ENCODE data around the gene SYNGR2.

SYNGR2 gene

DNA sequence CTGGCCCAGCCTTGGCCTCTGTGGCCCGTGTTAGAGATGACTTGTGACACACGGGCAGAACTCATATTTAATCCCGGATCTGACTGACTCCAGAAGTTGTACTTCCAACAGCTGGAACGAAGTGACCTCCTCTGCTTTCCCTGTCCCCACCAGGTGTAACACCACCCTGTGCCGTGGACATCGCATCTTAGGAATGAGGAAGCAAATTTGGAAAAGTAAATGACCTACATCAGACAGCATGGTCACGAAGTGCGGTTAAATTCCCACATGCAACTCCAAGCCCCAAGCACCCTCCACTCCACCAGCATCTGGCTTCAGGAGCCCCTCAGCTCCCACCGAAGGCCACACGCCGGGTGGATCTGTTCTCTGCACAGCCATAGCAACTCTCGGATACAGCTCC, 15.5 kb downstream of the SYNGR2 start:
- H3K27me3 Mint-ChIP-seq: no peaks in the 10 kb centered on the region
- H3K9me3 Mint-ChIP-seq: no peaks in the 10 kb centered on the region
- DNase-seq (no peak), ATAC-seq (no peak)
- H3K27ac Mint-ChIP-seq: no peak overlapping the region
- H3K4me1 Mint-ChIP-seq: peaks cover 36% of the 10 kb centered on the region
- H3K36me3 Mint-ChIP-seq (ENCODE audit: low read depth): peaks cover 48% of the 10 kb centered on the region
- no peak overlapping the region for H3K4me3 Mint-ChIP-seq

DNA sequence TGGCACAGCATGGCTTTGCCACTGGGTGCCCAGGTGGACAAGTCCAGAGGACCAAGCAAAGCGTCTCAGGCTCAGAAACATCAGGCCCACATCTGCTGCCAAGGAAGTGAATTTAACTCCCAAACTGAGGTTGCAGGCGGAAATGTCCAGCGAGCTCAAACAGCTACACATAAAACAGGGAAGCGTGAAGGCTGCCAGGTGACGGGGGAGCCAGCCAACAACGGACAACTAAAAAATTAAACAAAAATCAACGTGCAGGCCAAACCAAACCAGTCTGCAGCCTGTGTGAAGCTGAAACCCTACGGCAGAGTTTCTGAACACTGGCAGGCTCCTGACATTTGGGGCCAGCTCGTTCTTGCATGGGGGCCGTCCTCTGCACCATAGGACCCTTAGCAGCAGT, 16.0 kb downstream of the SYNGR2 start:
- no peaks in the 10 kb centered on the region for H3K27me3 Mint-ChIP-seq
- H3K27ac Mint-ChIP-seq: no peak overlapping the region
- DNase-seq (no peak), ATAC-seq (no peak)
- H3K4me3 Mint-ChIP-seq: no peak overlapping the region
- H3K36me3 Mint-ChIP-seq (ENCODE audit: low read depth): peaks cover 45% of the 10 kb centered on the region
- H3K4me1 Mint-ChIP-seq: peaks cover 36% of the 10 kb centered on the region
- no peaks in the 10 kb centered on the region for H3K9me3 Mint-ChIP-seq

DNA sequence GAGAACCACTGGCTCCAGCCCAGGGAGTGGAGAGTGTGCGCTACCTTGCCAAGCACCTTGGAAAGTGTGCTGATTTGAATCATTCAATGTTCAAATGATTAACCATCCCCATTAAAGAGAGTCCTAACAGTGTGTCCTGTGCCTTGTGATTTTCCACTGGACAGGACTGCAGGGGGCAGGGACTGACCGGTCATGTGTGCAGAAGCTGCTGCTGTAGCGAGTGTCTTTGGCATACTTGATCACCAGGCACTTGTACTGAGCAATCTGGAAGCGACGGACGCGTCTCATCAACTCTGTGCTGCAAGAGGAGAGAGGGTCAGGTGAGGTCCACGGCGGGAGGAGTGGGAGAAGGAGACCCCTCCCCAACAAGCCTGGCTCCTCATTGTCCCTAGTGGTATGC, 16.5 kb downstream of the SYNGR2 start:
- no peaks in the 10 kb centered on the region for H3K9me3 Mint-ChIP-seq
- peaks cover 32% of the 10 kb centered on the region for H3K4me1 Mint-ChIP-seq
- peaks cover 39% of the 10 kb centered on the region for H3K36me3 Mint-ChIP-seq (ENCODE audit: low read depth)
- no peaks in the 10 kb centered on the region for H3K27me3 Mint-ChIP-seq
- peak overlapping the region; percentile 84 for H3K4me3 Mint-ChIP-seq
- H3K27ac Mint-ChIP-seq: peak overlapping the region; percentile 53
- no peak for ATAC-seq
- no peak for DNase-seq

DNA sequence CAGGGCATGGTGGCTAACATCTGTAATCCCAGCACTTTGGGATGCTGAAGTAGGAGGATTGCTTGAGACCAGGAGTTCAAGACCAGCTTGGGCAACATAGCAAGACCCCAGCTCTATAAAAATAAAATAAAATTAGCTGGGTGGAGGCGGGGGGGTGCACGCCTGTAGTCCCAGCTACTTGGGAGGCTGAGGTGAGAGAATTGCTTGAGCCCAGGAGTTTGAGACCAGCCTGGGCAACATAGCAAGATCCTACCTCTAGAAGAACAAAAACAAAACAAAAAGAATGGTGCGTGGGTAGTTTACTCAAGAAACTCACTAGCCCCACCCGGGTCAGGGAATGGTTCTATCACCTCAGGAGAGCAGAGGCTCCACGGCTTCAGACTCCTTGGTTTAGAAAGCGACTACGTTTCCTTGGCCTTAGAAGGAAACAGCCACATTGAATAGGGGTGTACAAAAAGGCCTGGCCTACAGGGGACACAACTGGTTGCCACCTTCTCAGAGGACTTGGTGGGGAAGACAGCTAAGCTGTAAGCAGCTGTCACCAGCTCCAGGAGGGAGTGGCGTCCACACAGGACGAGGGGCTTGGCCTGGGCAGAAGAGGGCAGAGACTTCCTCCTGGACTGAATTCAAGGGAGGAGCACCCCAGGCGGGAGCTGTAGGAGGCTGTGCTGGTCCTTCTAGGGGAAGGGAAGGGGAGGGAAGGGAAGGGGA, 17.8 kb downstream of the SYNGR2 start:
- peak overlapping the region; percentile 77 for H3K27ac Mint-ChIP-seq
- H3K36me3 Mint-ChIP-seq (ENCODE audit: low read depth): peaks cover 32% of the 10 kb centered on the region
- DNase-seq (peak; percentile 20), ATAC-seq (peak; percentile 7)
- H3K4me3 Mint-ChIP-seq: peak overlapping the region; percentile 84
- no peaks in the 10 kb centered on the region for H3K27me3 Mint-ChIP-seq
- H3K9me3 Mint-ChIP-seq: no peaks in the 10 kb centered on the region
- peaks cover 26% of the 10 kb centered on the region for H3K4me1 Mint-ChIP-seq

DNA sequence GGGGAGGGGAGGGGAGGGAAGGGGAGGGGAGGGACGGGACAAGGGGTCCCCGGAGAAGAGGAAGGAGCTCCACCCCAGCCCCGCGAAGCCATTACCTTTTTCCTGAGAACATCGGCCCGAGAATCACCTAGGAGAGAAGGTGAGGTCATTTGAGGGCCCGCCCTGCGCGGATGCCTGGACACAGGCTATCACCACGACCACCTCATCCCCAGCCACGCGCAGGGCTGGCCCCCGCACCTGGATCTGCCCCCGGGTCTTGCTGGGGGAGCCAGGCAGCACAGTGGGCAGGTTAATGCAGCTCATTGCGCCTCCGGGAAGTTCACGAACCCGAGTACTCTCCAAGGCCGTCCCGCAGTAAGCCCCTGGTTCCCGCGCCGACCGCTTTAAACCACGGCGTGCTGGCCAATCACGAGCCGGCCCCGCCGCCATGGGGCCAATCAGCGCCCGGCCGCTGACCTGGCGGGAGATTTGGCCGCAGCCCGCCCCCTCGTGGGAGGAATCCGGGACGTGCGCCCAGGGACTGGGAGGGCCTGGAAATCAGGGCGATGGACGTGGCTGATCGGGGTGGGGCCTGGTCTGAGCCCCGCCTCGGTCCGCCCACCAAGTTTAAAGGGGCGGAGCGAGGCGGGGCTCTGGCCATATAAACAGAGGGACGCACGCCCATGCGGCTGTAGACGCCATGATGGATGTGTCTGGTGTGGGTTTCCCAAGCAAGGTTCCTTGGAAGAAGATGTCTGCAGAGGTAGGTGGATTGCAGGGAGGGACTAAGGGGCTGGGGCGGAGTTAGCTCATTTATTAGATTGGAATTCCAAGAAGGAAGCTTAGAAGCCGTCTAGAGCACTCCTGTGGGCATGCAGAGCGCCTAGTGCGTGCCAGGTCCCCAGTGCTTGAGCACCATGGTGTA, 18.6 kb downstream of the SYNGR2 start, which contains the start of the genes AFMID and TK1:
Gene AFMID, plus strand, starts transcription at position 671 of the 904 bp plus-strand sequence. Its CDS starts 9 bp downstream, at position 680.
Gene TK1, minus strand, starts transcription at position 361 of the 904 bp plus-strand sequence. Its CDS starts 58 bp downstream, at position 303.
- peaks cover 28% of the 10 kb centered on the region for H3K36me3 Mint-ChIP-seq (ENCODE audit: low read depth)

DNA sequence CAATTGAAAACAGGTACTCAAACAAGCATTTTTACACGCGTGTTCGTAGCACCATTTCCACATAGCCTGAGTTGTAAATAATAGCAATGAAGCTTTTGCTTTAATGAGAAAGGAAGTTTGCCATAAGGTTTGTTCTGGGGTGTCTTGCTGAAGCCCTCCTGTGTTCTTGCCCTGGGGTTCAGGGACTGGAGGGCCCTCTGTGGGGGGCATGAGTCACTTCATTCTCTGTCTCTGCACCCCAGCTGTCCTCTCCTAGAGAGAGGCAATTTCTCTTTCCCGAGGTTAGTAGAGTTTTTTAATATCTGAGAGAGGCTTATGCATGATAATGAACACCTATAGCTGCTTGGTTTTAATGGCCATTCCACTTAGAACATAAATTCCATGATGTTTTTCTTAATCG, 28.3 kb downstream of the SYNGR2 start:
- H3K27me3 Mint-ChIP-seq: no peaks in the 10 kb centered on the region
- peaks cover 19% of the 10 kb centered on the region for H3K36me3 Mint-ChIP-seq (ENCODE audit: low read depth)
- no peaks in the 10 kb centered on the region for H3K9me3 Mint-ChIP-seq
- no peak overlapping the region for H3K27ac Mint-ChIP-seq
- peaks cover 4% of the 10 kb centered on the region for H3K4me1 Mint-ChIP-seq
- no peak for DNase-seq
- no peak overlapping the region for H3K4me3 Mint-ChIP-seq
- ATAC-seq: no peak

More for the DNA sequence above, 18.6 kb downstream of the SYNGR2 start, which contains the start of the genes AFMID and TK1:
- Mint-ChIP-seq H3K4me1 (peaks cover 26% of the 10 kb centered on the region), H3K27ac (peak within 1 kb of the TSS; percentile 79), H3K27me3 (no peaks in the 10 kb centered on the region), H3K4me3 (peak within 1 kb of the TSS; percentile 84), H3K9me3 (no peaks in the 10 kb centered on the region)
- peak; percentile 98 for DNase-seq
- peak; percentile 97 for ATAC-seq

DNA sequence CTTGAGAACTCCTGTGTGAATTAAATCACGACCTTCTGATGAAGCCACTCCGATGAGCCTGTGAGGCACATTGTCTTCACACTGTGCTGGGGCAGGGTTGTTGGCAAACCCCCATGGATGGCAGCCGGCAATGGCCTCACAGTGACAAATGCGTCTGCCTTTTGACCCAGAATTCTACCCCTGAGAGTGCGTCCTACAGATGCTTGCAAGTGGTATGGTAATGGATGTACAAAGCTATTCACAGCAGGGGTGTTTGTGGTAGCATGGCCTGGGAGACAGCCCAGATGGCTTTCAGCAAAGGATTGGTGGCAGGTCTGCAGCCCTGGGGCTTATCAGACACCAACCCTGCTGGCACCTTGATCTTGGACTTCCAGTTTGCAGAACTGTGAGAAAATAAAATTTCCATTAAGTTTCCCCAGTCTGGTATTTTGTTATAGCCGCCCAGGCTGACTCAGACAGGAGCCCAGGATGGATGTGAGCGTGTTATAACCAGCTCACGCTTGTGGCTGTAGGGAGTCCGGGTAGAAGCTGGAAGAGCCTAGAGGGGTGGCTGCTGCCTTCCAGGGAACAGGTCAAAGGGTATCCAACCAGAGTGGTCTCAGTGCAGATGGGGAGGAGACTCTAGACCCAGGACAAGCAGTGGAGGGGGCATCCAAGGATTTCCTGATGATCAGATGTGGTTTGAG, 28.9 kb downstream of the SYNGR2 start:
- DNase-seq (no peak), ATAC-seq (no peak)
- Mint-ChIP-seq H3K4me3 (no peak overlapping the region), H3K27me3 (no peaks in the 10 kb centered on the region), H3K36me3 (ENCODE audit: low read depth) (peaks cover 19% of the 10 kb centered on the region), H3K27ac (no peak overlapping the region), H3K4me1 (peaks cover 4% of the 10 kb centered on the region), H3K9me3 (no peaks in the 10 kb centered on the region)

DNA sequence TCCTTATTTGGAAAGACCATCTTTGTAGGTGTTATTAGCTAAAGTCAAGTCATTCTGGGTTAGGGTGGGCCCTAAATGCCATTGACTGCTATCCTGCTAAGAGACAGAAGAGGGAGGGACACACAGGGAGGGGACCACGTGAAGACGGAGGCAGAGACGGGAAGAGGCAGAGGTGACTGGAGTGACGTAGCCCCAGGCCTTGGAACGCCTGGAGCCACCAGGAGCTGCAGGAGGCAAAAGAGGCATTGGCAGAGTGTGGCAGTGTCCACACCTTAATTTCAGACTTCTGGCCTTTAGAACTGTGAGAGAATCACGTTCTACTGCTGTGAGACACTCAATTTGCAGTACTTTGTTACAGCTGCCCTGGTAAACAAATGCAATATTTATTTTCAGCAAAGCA, 32.1 kb downstream of the SYNGR2 start:
- H3K4me1 Mint-ChIP-seq: peaks cover 4% of the 10 kb centered on the region
- no peaks in the 10 kb centered on the region for H3K27me3 Mint-ChIP-seq
- ATAC-seq (no peak), DNase-seq (no peak)
- H3K9me3 Mint-ChIP-seq: no peaks in the 10 kb centered on the region
- H3K4me3 Mint-ChIP-seq: no peak overlapping the region
- peaks cover 11% of the 10 kb centered on the region for H3K36me3 Mint-ChIP-seq (ENCODE audit: low read depth)
- H3K27ac Mint-ChIP-seq: no peak overlapping the region

DNA sequence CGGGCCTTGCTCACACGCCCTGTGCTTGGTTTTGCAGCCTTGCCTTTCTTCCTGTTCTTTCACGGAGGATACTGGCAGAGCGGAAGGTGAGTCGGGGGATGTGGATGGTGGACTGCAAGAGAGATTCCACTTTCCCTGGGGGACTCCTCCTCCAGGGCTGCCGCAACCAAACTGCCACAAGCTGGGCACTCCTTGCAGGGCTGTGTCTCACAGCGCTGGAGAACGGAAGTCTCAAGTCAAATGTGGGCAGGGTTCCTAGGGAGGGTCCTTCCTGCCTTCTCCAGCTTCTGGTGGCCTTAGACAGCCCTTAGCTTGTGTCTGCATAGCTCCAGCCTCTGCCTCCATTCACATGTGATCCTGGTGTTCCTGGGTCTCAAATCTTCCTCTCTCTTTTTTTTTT, 34.3 kb downstream of the SYNGR2 start:
- H3K27me3 Mint-ChIP-seq: no peaks in the 10 kb centered on the region
- ATAC-seq (no peak), DNase-seq (no peak)
- H3K36me3 Mint-ChIP-seq (ENCODE audit: low read depth): peaks cover 3% of the 10 kb centered on the region
- H3K4me3 Mint-ChIP-seq: no peak overlapping the region
- H3K27ac Mint-ChIP-seq: no peak overlapping the region
- peaks cover 4% of the 10 kb centered on the region for H3K4me1 Mint-ChIP-seq
- H3K9me3 Mint-ChIP-seq: no peaks in the 10 kb centered on the region

DNA sequence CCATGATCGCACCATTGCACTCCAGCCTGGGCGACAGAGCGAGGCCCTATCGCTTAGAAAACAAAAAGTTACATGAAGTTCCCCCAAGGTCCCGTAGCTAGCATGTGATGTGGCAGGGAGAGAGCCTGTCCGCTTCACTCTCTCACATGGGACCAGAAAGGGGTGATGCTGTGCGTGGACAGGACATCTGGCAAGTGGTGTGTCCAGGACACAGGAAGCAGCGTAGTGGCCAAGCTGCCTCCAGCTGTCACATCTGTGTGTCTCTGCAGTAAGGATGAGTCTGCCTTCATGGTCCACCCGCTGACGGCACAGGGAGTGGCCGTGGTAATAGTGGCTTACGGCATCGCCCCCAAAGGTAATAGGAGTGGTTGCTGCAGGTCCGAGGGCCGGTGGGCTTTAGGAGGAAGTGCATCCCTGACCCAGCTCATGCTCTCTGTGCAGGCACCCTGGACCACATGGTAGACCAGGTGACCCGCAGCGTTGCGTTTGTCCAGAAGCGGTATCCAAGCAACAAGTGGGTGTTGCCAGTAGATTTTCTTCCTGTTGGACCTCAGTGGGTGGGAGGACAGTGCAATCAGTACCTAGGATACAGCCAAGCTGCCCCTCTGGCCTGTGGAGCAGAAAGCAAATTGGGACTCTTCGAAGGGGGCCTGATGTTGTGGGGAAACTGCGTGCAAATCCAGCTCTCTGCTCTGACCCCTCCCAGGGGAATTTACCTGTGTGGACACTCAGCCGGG, 36.2 kb downstream of the SYNGR2 start:
- Mint-ChIP-seq H3K9me3 (no peaks in the 10 kb centered on the region), H3K27me3 (no peaks in the 10 kb centered on the region), H3K4me1 (no peaks in the 10 kb centered on the region), H3K4me3 (no peak overlapping the region), H3K27ac (no peak overlapping the region), H3K36me3 (ENCODE audit: low read depth) (peaks cover 1% of the 10 kb centered on the region)
- ATAC-seq: no peak
- DNase-seq: no peak

DNA sequence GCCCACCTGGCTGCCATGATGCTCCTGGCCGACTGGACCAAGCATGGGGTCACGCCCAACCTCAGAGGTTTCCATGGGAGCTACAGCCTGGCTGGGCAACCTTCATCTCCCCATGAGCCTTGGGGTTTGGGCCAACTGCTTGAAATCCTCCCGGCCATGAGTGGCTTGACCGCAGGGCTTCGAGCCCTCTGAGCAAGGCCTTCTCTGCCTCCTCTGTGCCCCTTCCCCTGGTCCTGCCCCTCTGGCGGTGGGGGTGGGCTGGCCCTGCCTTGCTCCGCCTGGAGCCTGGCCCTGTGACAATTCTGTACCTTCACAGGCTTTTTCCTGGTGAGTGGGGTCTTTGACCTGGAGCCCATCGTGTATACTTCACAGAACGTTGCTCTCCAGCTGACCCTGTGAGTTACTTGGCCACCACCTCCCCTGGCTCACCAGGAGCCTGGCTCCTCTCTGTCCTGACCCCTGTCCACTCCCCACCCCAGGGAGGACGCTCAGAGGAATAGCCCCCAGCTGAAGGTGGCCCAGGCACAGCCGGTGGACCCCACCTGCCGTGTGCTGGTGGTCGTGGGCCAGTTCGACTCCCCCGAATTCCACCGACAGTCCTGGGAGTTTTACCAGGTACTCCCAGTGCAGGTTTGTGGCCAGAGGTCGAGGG, 36.9 kb downstream of the SYNGR2 start:
- Mint-ChIP-seq H3K4me3 (no peak overlapping the region), H3K27ac (no peak overlapping the region), H3K27me3 (no peaks in the 10 kb centered on the region), H3K9me3 (no peaks in the 10 kb centered on the region), H3K4me1 (no peaks in the 10 kb centered on the region), H3K36me3 (ENCODE audit: low read depth) (peaks cover 1% of the 10 kb centered on the region)
- DNase-seq: no peak
- ATAC-seq: no peak

DNA sequence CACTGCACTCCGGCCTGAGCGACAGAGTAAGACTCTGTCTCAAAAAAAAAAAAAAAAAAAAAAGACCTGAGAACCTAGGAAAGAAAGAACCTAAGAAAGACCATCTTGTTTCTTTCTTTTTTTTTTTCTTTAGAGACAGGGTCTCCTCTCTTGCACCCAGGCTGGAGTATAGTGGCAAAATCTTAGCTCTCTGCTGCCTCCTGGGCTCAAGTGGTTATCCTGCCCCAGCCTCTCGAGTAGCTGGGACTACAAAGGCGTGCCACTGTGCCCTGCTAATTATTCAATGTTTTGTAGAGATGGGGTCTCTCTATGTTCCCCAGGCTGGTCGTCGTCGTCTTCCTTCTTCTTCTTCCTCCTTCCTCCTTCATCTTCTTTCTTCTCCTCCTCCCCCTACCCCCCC, 37.9 kb downstream of the SYNGR2 start:
- ATAC-seq (no peak), DNase-seq (no peak)
- no peaks in the 10 kb centered on the region for H3K4me1 Mint-ChIP-seq
- H3K27me3 Mint-ChIP-seq: no peaks in the 10 kb centered on the region
- H3K9me3 Mint-ChIP-seq: no peaks in the 10 kb centered on the region
- H3K27ac Mint-ChIP-seq: no peak overlapping the region
- no peak overlapping the region for H3K4me3 Mint-ChIP-seq
- peaks cover 1% of the 10 kb centered on the region for H3K36me3 Mint-ChIP-seq (ENCODE audit: low read depth)

DNA sequence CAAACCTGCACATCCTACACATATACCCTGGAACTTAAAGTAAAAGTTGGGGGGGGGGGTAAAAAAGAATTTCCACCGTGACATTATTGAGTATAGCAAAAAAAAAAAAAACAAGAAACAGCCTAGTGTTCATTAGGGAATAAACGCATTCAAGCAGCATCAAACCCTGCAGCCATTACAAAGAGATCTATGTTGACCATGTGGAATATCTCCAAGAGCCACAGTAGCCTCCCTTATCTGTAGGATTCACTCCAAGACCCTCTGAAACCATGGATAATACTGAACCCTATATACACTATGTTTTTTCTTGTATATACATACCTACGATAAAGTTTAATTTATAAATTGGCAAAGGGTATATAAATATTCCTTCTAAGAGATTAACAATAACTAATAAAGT, 40.1 kb downstream of the SYNGR2 start:
- no peak for ATAC-seq
- Mint-ChIP-seq H3K4me1 (no peaks in the 10 kb centered on the region), H3K36me3 (ENCODE audit: low read depth) (peaks cover 1% of the 10 kb centered on the region), H3K27ac (no peak overlapping the region), H3K4me3 (no peak overlapping the region), H3K27me3 (no peaks in the 10 kb centered on the region), H3K9me3 (no peaks in the 10 kb centered on the region)
- DNase-seq: no peak

All from activated naive CD8-positive, alpha-beta T cell treated with anti-CD3 and anti-CD28 coated beads, Interleukin-2, amount 50 U/mL, for 24 hours (primary cell).